Spleen (tissue), 11 donors: Measurements from ENCODE around the gene RIMBP2. TPM values are rescaled to one million over a fixed set of nuclear protein-coding genes. Genes with fewer than 3 reads are reported as not detected.

Experiments used
- DNase-seq: peaks from one replicate; pipeline ENCODE4 v3.0.0-alpha.2; 2020
- H3K27ac ChIP-seq, 8 donors: fragments of 200-600 bp; sonication (generic) in 7 of 8; 1 replicate in 4 of 8; 2 replicates in 4 of 8; pipeline versions ENCODE4 v1.5.0 to v1.8.0; 2016 to 2021; ENCODE audit warnings: inconsistent platforms in 4 of 8, mild to moderate bottlenecking in 4 of 8, moderate library complexity in 1 of 8
- H3K27me3 ChIP-seq, 7 donors: fragments of 200-600 bp; sonication (generic) in 6 of 7; replicated peaks in 1 of 7; 1 replicate in 4 of 7; 2 replicates in 3 of 7; pipeline versions ENCODE4 v1.5.0 to v1.8.0; 2016 to 2021; ENCODE audit warnings: inconsistent platforms in 3 of 7, mild to moderate bottlenecking in 1 of 7
- H3K36me3 ChIP-seq, 6 donors: fragments of 200-600 bp; sonication (generic) in 5 of 6; 1 replicate in 4 of 6; 2 replicates in 2 of 6; pipeline versions ENCODE4 v1.5.0 to v1.8.0; 2016 to 2021; ENCODE audit warnings: inconsistent platforms in 2 of 6
- H3K4me1 ChIP-seq, 6 donors: fragments of 200-600 bp; sonication (generic) in 5 of 6; 1 replicate in 3 of 6; 2 replicates in 3 of 6; pipeline versions ENCODE4 v1.5.0 to v1.8.0; 2016 to 2021; ENCODE audit warnings: inconsistent platforms in 3 of 6
- H3K4me3 ChIP-seq, 8 donors: fragments of 200-600 bp; sonication (generic) in 7 of 8; 1 replicate in 4 of 8; 2 replicates in 4 of 8; pipeline versions ENCODE4 v1.5.0 to v1.8.0; 2016 to 2021; ENCODE audit warnings: inconsistent platforms in 4 of 8, mild to moderate bottlenecking in 4 of 8, moderate library complexity in 2 of 8
- H3K9me3 ChIP-seq, 8 donors: fragments of 200-600 bp; sonication (generic) in 7 of 8; 1 replicate in 4 of 8; 2 replicates in 4 of 8; pipeline versions ENCODE4 v1.5.0 to v1.8.0; 2016 to 2021; ENCODE audit warnings: inconsistent platforms in 4 of 8
- POLR2A ChIP-seq, 3 donors: fragments of 450-650 bp; IDR thresholded peaks; one replicate each; pipeline ENCODE4 v1.5.1; 2017; ENCODE audit warnings: antibody characterized with exemption in 3 of 3, mild to moderate bottlenecking in 1 of 3
- POLR2AphosphoS5 ChIP-seq, 3 donors: sonication (generic); formaldehyde crosslinking; IDR thresholded peaks; one replicate each; pipeline ENCODE4 v1.5.1; 2017; ENCODE audit warnings: antibody characterized with exemption in 3 of 3
- WGBS, 5 donors: extraction: QIAGEN DNeasy Blood & Tissue Kit in 3 of 5; methylation state at CpG; one replicate each; pipeline versions ENCODE4 v1.1.5 to v1.1.7; 2013 to 2018; 5-methylcytosine and 5-hydroxymethylcytosine counted together
- intact Hi-C: fragments of 100-400 bp; cut with DNase I; formaldehyde crosslinking; loops from one replicate; pipeline ENCODE4 v1.15.0; 2023; ENCODE audit warnings: low total_unique reads
- polyA plus RNA-seq, 3 donors: library from polyadenylated mRNA; stranded (reverse); fragments of 200-250 nt; gene quantifications; one replicate each; pipeline ENCODE4 v1.2.1, GENCODE V29; 2013
- total RNA-seq, 7 donors: library from RNA; depleted of rRNA in 3 of 7; stranded (reverse); fragments of >200 nt in 3 of 7; fragmentation: NEBNext Ultra II Directional in 4 of 7; extraction: Animal tissue kit (Norgen Biotek cat#: 25700) in 4 of 7; gene quantifications; one replicate each; pipeline versions ENCODE4 v1.1.0 to v1.2.1, GENCODE V29; 2016 to 2021
- TF ChIP-seq, protein P1 (sequence below), 11 experiments: fragments of 200-600 bp in 7 of 11; fragments of 450-650 bp in 4 of 11; sonication (generic) in 4 of 11; IDR thresholded peaks in 8 of 11; conservative IDR thresholded peaks in 3 of 11; 1 replicate in 7 of 11; 2 replicates in 4 of 11; pipeline versions ENCODE4 v1.4.0 to v1.8.0; 2016 to 2021; ENCODE audit warnings: antibody characterized with exemption in 11 of 11, inconsistent platforms in 4 of 11, mild to moderate bottlenecking in 1 of 11
- donor health status: healthy with polysubstance abuse.
- donor health status: DM: no; HTN: no; CAD: no; lungs with moderate emphysema.
- donor health status: DM: no; HTN: no; CAD: no.
- donor health status: Bipolar disorder and iron deficiency.
- donor health status: healthy.
- donor health status: DM: no; HTN: no; CAD: no.
- donor health status: DM: yes; HTN: yes; CAD: no.

RIMBP2 gene
- total and polyA plus RNA-seq, 10 donors = 0.05 to 5.2 (median 0.95) TPM

- TF ChIP-seq POLR2A (IDR thresholded peaks at IDR 0.05) (no peak), POLR2AphosphoS5 (IDR thresholded peaks at IDR 0.05) (no peak)
- TF ChIP-seq, protein P1, sequence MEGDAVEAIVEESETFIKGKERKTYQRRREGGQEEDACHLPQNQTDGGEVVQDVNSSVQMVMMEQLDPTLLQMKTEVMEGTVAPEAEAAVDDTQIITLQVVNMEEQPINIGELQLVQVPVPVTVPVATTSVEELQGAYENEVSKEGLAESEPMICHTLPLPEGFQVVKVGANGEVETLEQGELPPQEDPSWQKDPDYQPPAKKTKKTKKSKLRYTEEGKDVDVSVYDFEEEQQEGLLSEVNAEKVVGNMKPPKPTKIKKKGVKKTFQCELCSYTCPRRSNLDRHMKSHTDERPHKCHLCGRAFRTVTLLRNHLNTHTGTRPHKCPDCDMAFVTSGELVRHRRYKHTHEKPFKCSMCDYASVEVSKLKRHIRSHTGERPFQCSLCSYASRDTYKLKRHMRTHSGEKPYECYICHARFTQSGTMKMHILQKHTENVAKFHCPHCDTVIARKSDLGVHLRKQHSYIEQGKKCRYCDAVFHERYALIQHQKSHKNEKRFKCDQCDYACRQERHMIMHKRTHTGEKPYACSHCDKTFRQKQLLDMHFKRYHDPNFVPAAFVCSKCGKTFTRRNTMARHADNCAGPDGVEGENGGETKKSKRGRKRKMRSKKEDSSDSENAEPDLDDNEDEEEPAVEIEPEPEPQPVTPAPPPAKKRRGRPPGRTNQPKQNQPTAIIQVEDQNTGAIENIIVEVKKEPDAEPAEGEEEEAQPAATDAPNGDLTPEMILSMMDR (IDR thresholded peaks at IDR 0.05 in 8 of 11, conservative IDR thresholded peaks at IDR 0.05 in 3 of 11) = no peak
- WGBS, 5 donors = 74 to 86% (median 83%) methylated on average over 11 of the region's 11 CpGs
- peaks cover 0 to 21% (median 0%) of the 10 kb centered on the region in 8 donors for H3K9me3 ChIP-seq
- no peak for DNase-seq
- no peak overlapping the region for H3K27ac ChIP-seq
- H3K4me3 ChIP-seq = no peak overlapping the region
- H3K4me1 ChIP-seq = no peaks in the 10 kb centered on the region
- no peaks in the 10 kb centered on the region for H3K36me3 ChIP-seq
- peaks cover 0 to 4% (median 0%) of the 10 kb centered on the region in 7 donors for H3K27me3 ChIP-seq
- intact Hi-C loops = no loop called here
Observed at GRCh38 chr12:130626601-130627000, 89.5 kb downstream of the RIMBP2 start.

- intact Hi-C loops = no loop called here
- TF ChIP-seq, protein P1 (IDR thresholded peaks at IDR 0.05 in 8 of 11, conservative IDR thresholded peaks at IDR 0.05 in 3 of 11) = no peak
- no peaks in the 10 kb centered on the region for H3K4me1 ChIP-seq
- peaks cover 0 to 4% (median 0%) of the 10 kb centered on the region in 7 donors for H3K27me3 ChIP-seq
- no peak for DNase-seq
- H3K9me3 ChIP-seq = peaks cover 0 to 21% (median 0%) of the 10 kb centered on the region in 8 donors
- WGBS, 5 donors = 21 to 32% (median 24%) methylated on average over 5 of the region's 5 CpGs
- no peaks in the 10 kb centered on the region for H3K36me3 ChIP-seq
- H3K4me3 ChIP-seq = no peak overlapping the region
- no peak overlapping the region for H3K27ac ChIP-seq
Observed at GRCh38 chr12:130625201-130625600, 90.9 kb downstream of the RIMBP2 start.

DNA sequence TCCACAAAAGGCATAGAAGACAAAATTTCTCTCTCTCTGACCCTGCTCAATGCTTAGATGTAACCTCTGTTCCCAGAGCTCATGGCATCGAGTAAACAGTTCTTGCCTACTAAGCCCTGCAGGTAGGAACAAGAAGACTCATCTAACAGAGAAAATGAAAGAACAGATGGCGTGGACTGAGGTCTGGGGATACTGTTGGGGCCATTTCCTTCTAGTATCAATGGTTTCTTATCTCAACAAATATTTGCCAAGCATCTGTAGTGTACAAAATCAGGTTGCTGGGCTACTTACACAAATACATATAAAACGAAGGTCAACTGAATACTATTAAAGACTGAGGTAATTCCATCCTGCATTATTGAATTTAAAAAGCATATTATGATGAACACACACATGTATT lies 93.3 kb downstream of the RIMBP2 start:
- intact Hi-C loops = no loop called here
- DNase-seq = no peak
- TF ChIP-seq POLR2AphosphoS5 (IDR thresholded peaks at IDR 0.05) (no peak), POLR2A (IDR thresholded peaks at IDR 0.05) (no peak)
- TF ChIP-seq, protein P1 (IDR thresholded peaks at IDR 0.05 in 8 of 11, conservative IDR thresholded peaks at IDR 0.05 in 3 of 11) = no peak
- Histone ChIP-seq H3K4me1 (no peaks in the 10 kb centered on the region), H3K27ac (no peak overlapping the region), H3K36me3 (no peaks in the 10 kb centered on the region), H3K9me3 (peaks cover 0 to 21% (median 0%) of the 10 kb centered on the region in 8 donors), H3K4me3 (no peak overlapping the region), H3K27me3 (peaks cover 0 to 3% (median 0%) of the 10 kb centered on the region in 7 donors)
- WGBS, 5 donors = 65 to 85% (median 69%) methylated on average over 3 of the region's 3 CpGs

GRCh38 chr12:130621696-130622298 lies 94.3 kb downstream of the RIMBP2 start:
- H3K27me3 ChIP-seq = no peaks in the 10 kb centered on the region
- H3K4me1 ChIP-seq = no peaks in the 10 kb centered on the region
- intact Hi-C loops = no loop called here
- no peaks in the 10 kb centered on the region for H3K36me3 ChIP-seq
- TF ChIP-seq POLR2AphosphoS5 (IDR thresholded peaks at IDR 0.05) = no peak
- TF ChIP-seq, protein P1 (IDR thresholded peaks at IDR 0.05 in 8 of 11, conservative IDR thresholded peaks at IDR 0.05 in 3 of 11) = no peak
- no peak for TF ChIP-seq POLR2A (IDR thresholded peaks at IDR 0.05)
- no peak for DNase-seq
- 90 to 95% (median 91%) methylated on average over 13 of the region's 13 CpGs for WGBS, 5 donors
- no peak overlapping the region for H3K4me3 ChIP-seq
- no peak overlapping the region for H3K27ac ChIP-seq
- H3K9me3 ChIP-seq = peaks cover 0 to 17% (median 0%) of the 10 kb centered on the region in 8 donors
